ENCODE results near the gene SCNN1B. TPM values are rescaled to one million over a fixed set of nuclear protein-coding genes. Genes with fewer than 3 reads are reported as not detected.

SCNN1B gene
- total and polyA plus RNA-seq, 10 donors: 0.80 to 6.3 (median 2.9) TPM

DNA sequence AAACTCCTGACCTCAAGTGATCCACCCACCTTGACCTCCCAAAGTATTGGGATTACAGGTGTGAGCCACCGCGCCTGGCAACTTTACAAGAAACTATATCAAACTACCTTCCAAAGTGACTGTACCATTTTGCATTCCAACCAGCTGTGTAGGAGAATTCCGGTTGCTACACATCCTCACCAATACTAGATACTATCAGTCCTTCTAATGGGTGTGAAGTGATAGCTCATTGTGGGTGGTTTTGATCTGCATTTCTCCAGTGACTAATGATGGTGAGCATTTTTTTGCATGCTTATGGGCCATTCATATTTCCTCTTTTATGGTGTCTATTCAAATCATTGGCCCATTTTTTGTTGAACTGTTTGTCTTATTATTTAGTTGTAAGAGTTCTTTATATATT is 37.7 kb downstream of the SCNN1B start:
- 76 to 96% (median 92%) methylated on average over 3 of the region's 3 CpGs for WGBS, 5 donors

DNA sequence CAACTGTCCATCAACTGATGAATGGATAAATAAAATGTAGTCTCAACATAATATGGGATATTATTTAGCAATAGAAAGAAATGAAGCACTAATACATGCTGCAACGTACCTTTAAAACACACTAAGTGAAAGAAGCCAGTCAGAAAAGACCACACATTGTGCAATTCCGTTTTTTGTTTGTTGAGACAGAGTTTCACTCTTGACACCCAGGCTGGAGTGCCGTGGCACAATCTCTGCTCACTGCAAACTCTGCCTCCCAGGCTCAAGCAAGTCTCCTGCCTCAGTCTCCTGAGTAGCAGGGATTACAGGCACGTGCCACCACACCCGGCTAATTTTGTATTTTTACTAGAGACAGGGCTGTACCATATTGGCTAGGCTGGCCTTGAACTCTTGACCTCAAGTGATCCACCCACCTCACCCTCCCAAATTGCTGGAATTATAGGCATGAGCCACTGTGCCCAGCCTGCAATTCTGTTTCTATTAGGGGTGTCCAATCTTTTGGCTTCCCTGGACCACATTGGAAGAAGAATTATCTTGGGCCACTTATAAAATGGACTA is 40.1 kb downstream of the SCNN1B start:
- H3K27me3 ChIP-seq (replicated peaks in 1 of 7): peaks cover 0 to 14% (median 0%) of the 10 kb centered on the region in 7 donors
- H3K36me3 ChIP-seq: no peaks in the 10 kb centered on the region
- peaks cover 0 to 3% (median 0%) of the 10 kb centered on the region in 8 donors for H3K9me3 ChIP-seq
- no peaks in the 10 kb centered on the region for H3K4me1 ChIP-seq
- H3K27ac ChIP-seq: no peak overlapping the region
- WGBS, 5 donors: 65 to 84% (median 72%) methylated on average over 5 of the region's 5 CpGs
- H3K4me3 ChIP-seq: no peak overlapping the region
- TF ChIP-seq POLR2A (IDR thresholded peaks at IDR 0.05) (no peak), POLR2AphosphoS5 (IDR thresholded peaks at IDR 0.05) (no peak)
- TF ChIP-seq, protein P1, sequence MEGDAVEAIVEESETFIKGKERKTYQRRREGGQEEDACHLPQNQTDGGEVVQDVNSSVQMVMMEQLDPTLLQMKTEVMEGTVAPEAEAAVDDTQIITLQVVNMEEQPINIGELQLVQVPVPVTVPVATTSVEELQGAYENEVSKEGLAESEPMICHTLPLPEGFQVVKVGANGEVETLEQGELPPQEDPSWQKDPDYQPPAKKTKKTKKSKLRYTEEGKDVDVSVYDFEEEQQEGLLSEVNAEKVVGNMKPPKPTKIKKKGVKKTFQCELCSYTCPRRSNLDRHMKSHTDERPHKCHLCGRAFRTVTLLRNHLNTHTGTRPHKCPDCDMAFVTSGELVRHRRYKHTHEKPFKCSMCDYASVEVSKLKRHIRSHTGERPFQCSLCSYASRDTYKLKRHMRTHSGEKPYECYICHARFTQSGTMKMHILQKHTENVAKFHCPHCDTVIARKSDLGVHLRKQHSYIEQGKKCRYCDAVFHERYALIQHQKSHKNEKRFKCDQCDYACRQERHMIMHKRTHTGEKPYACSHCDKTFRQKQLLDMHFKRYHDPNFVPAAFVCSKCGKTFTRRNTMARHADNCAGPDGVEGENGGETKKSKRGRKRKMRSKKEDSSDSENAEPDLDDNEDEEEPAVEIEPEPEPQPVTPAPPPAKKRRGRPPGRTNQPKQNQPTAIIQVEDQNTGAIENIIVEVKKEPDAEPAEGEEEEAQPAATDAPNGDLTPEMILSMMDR (IDR thresholded peaks at IDR 0.05 in 8 of 11, conservative IDR thresholded peaks at IDR 0.05 in 3 of 11): no peak
- intact Hi-C loops (cut with DNase I; ENCODE audit: low total_unique reads): no loop called here
- no peak for DNase-seq

More for the DNA sequence above, 37.7 kb downstream of the SCNN1B start:
- H3K4me1 ChIP-seq: peaks cover 0 to 12% (median 3%) of the 10 kb centered on the region in 6 donors
- H3K27me3 ChIP-seq (replicated peaks in 1 of 7): peaks cover 0 to 11% (median 0%) of the 10 kb centered on the region in 7 donors
- intact Hi-C loops (cut with DNase I; ENCODE audit: low total_unique reads): no loop called here
- H3K36me3 ChIP-seq: no peaks in the 10 kb centered on the region
- TF ChIP-seq POLR2A (IDR thresholded peaks at IDR 0.05) (no peak), POLR2AphosphoS5 (IDR thresholded peaks at IDR 0.05) (no peak)
- TF ChIP-seq, protein P1 (IDR thresholded peaks at IDR 0.05 in 8 of 11, conservative IDR thresholded peaks at IDR 0.05 in 3 of 11): no peak
- H3K9me3 ChIP-seq: peaks cover 0 to 3% (median 0%) of the 10 kb centered on the region in 8 donors
- H3K4me3 ChIP-seq: no peak overlapping the region
- no peak overlapping the region for H3K27ac ChIP-seq
- no peak for DNase-seq

DNA sequence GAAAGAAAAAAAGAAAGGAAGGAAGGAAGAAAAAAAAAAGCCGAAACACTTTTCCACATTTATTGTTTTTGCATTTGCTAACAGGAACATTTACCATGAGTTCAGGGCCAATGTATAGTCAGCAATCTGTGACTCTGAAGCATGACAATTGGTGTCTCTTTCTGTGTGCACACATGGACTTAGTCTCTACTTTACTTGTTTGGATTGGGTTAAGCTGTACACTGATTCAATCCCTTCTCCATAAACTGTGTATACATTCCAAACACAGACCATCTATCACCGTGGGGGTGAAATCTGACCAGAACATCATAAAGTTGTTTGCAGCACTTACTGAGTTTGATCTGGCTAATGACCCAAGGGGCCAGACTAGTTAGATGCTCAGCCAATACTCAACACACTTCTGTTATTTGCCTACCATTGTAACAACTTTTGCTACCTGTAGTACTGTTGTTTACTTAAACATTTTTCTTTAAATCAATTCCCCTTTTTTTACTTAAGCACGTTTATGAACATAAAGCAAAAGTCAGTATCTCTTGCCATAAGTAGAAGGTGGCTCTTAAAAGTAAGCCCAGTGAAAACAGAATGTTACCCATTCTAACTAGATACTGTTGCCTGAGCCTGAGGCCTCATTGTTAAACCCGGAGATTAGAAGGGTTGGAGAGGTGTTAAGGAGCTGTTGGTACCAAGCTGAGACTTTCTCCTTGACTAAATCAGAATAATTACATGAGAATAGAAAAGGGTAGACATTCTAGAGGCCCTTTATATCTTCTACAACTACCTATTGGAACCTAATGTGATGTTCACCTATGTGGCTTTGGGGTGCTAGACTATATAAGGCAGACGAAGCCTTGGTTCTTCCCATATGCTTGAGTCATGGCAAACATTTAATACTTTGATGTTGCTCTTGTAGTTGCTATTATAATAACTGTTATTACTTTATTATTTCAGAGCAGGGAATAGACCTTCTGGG is 41.8 kb downstream of the SCNN1B start:
- no peak overlapping the region for H3K27ac ChIP-seq
- intact Hi-C loops (cut with DNase I; ENCODE audit: low total_unique reads): no loop called here
- DNase-seq: no peak
- H3K9me3 ChIP-seq: no peaks in the 10 kb centered on the region
- H3K4me3 ChIP-seq: no peak overlapping the region
- 63 to 74% (median 67%) methylated on average over 5 of the region's 5 CpGs for WGBS, 5 donors
- peaks cover 0 to 25% (median 0%) of the 10 kb centered on the region in 7 donors for H3K27me3 ChIP-seq (replicated peaks in 1 of 7)
- H3K36me3 ChIP-seq: no peaks in the 10 kb centered on the region
- TF ChIP-seq POLR2A (IDR thresholded peaks at IDR 0.05) (no peak), POLR2AphosphoS5 (IDR thresholded peaks at IDR 0.05) (no peak)
- TF ChIP-seq, protein P1 (IDR thresholded peaks at IDR 0.05 in 8 of 11, conservative IDR thresholded peaks at IDR 0.05 in 3 of 11): no peak
- no peaks in the 10 kb centered on the region for H3K4me1 ChIP-seq

DNA sequence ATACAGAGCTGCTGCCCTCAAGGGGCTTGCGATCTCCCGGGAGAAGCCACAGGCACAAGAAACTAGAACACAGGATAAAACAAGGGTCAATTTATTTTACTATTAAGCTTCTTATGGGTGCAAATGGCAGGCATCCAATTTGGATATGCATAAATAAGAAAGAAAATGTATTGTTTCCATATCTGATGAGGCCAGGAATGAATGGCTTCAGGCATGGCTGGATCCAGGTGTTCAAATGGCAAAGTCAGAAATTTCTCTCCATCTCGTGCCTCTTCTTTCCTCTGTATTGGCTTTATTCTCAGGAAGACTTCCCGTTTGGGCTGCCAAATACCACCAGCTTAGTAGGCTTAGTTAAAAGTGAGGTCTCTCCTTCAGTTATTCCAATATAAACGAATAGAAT is 43.1 kb downstream of the SCNN1B start:
- no peaks in the 10 kb centered on the region for H3K9me3 ChIP-seq
- WGBS, 5 donors: 78 to 89% (median 84%) methylated on average over 5 of the region's 5 CpGs
- TF ChIP-seq POLR2AphosphoS5 (IDR thresholded peaks at IDR 0.05): no peak
- TF ChIP-seq POLR2A (IDR thresholded peaks at IDR 0.05): no peak
- TF ChIP-seq, protein P1 (IDR thresholded peaks at IDR 0.05 in 8 of 11, conservative IDR thresholded peaks at IDR 0.05 in 3 of 11): no peak
- peaks cover 0 to 25% (median 0%) of the 10 kb centered on the region in 7 donors for H3K27me3 ChIP-seq (replicated peaks in 1 of 7)
- no peaks in the 10 kb centered on the region for H3K4me1 ChIP-seq
- H3K36me3 ChIP-seq: no peaks in the 10 kb centered on the region
- intact Hi-C loops (cut with DNase I; ENCODE audit: low total_unique reads): no loop called here
- H3K27ac ChIP-seq: no peak overlapping the region
- DNase-seq: no peak
- no peak overlapping the region for H3K4me3 ChIP-seq

All from spleen (tissue), 11 donors.